CD4-positive, alpha-beta T cell (primary cell): ENCODE results near the gene OPALIN. TPM values are rescaled to one million over a fixed set of nuclear protein-coding genes. Genes with fewer than 3 reads are reported as not detected.

Source experiments
- ATAC-seq: fragments of 200-7000 bp; cut with Tn5 transposase; one replicate; pipeline ENCODE4 v1.10.0; 2022; ENCODE audit warnings: mild to moderate bottlenecking; ENCODE audit not compliant: poor library complexity
- CTCF ChIA-PET: fragments of 350-600 bp; sonication (Branson Sonifier 250); formaldehyde crosslinking; loops from one replicate; lab custom pipeline; 2021; ENCODE audit warnings: antibody characterized with exemption, inconsistent platforms; lab: Charles Lee
- POLR2A ChIA-PET: fragments of 350-600 bp; sonication (Branson Sonifier 250); formaldehyde crosslinking; loops from one replicate; lab custom pipeline; 2021; ENCODE audit warnings: antibody characterized with exemption, inconsistent platforms; lab: Charles Lee
- DNase-seq, 14 experiments: peaks; one replicate each; pipeline ENCODE4 v3.0.0-alpha.2; 2013 to 2020; ENCODE audit warnings: mixed read lengths in 2 of 14
- H3K27ac ChIP-seq, 2 donors: one replicate each; pipeline versions ENCODE4 v1.5.1 to v1.7.0; 2013; ENCODE audit warnings: low read length in 2 of 2, low read depth in 1 of 2, mild to moderate bottlenecking in 1 of 2
- H3K27me3 ChIP-seq, 2 experiments: 1 replicate in 1 of 2; 2 replicates in 1 of 2; pipeline versions ENCODE4 v1.6.1 to v1.7.0; 2013; ENCODE audit warnings: low read length in 2 of 2, control low read depth in 1 of 2, mild to moderate bottlenecking in 1 of 2, moderate library complexity in 1 of 2; ENCODE audit not compliant: insufficient read depth in 2 of 2, control insufficient read depth in 1 of 2
- H3K36me3 ChIP-seq: one replicate; pipeline ENCODE4 v1.6.1; 2013; ENCODE audit warnings: low read length, control low read depth; ENCODE audit not compliant: insufficient read depth
- H3K4me1 ChIP-seq: one replicate; pipeline ENCODE4 v1.6.1; 2013; ENCODE audit warnings: low read length, control low read depth; ENCODE audit not compliant: insufficient read depth
- H3K4me3 ChIP-seq: one replicate; pipeline ENCODE4 v1.5.1; 2013; ENCODE audit warnings: mild to moderate bottlenecking, low read length, moderate library complexity
- H3K9me3 ChIP-seq, 2 experiments: 1 replicate in 1 of 2; 2 replicates in 1 of 2; pipeline versions ENCODE4 v1.6.1 to v1.7.0; 2013; ENCODE audit warnings: low read length in 2 of 2, mild to moderate bottlenecking in 2 of 2, control low read depth in 1 of 2, moderate library complexity in 1 of 2; ENCODE audit not compliant: control insufficient read depth in 1 of 2, insufficient read depth in 1 of 2
- H3K27ac Mint-ChIP-seq: one replicate; pipeline ENCODE4 v1.8.0; 2020; ENCODE audit warnings: mixed read lengths
- H3K27me3 Mint-ChIP-seq: one replicate; pipeline ENCODE4 v1.8.0; 2021; ENCODE audit warnings: mixed read lengths
- H3K36me3 Mint-ChIP-seq: one replicate; pipeline ENCODE4 v1.8.0; 2021; ENCODE audit warnings: low read depth, mixed read lengths
- H3K4me1 Mint-ChIP-seq: one replicate; pipeline ENCODE4 v1.8.0; 2021; ENCODE audit warnings: low read depth, mixed read lengths
- H3K4me3 Mint-ChIP-seq: one replicate; pipeline ENCODE4 v1.8.0; 2020; ENCODE audit warnings: mild to moderate bottlenecking, mixed read lengths
- H3K9me3 Mint-ChIP-seq: one replicate; pipeline ENCODE4 v1.8.0; 2020; ENCODE audit warnings: mixed read lengths
- CTCF ChIP-seq: fragments of 200-600 bp; IDR thresholded peaks from one replicate; pipeline ENCODE4 v1.8.0; 2022; ENCODE audit warnings: antibody characterized with exemption, mild to moderate bottlenecking
- intact Hi-C, 2 experiments: fragments of 100-400 bp; cut with DNase I in 1 of 2; cut with micrococcal nuclease in 1 of 2; formaldehyde crosslinking; loops; one replicate each; pipeline versions ENCODE4 v1.15.1 to v1.9.0; 2023 to 2025; cut with DNase I, micrococcal nuclease
- total RNA-seq, 174 experiments: library from RNA in 2 of 174; stranded (reverse) in 2 of 174; gene quantifications; one replicate each; pipeline ENCODE4 v1.2.3 and lab custom pipeline; 2021 to 2026

Gene OPALIN
- total RNA-seq, 2 experiments from 2014 or later, result not detected

GRCh38 chr10:96319754-96320474, 38.9 kb downstream of the OPALIN start:
- peaks cover 0 to 5% of the 10 kb centered on the region in 2 experiments for H3K27me3 ChIP-seq
- CTCF ChIA-PET, result interaction anchor here (0.8 kb wide), 1 partner anchor 51 kb away, joined by 3 read pairs; no protein-coding TSS in a partner anchor
- H3K27ac Mint-ChIP-seq, result no peak overlapping the region
- no peaks in the 10 kb centered on the region for H3K36me3 Mint-ChIP-seq
- TF ChIP-seq CTCF, result no peak
- POLR2A ChIA-PET, result interaction anchor here (0.6 kb wide), 1 partner anchor 21 kb away, joined by 3 read pairs; no protein-coding TSS in a partner anchor
- intact Hi-C loops, result no loop called here
- no peak overlapping the region for H3K4me3 ChIP-seq
- DNase-seq (no peak), ATAC-seq (no peak)
- H3K4me1 Mint-ChIP-seq, result no peaks in the 10 kb centered on the region
- H3K27me3 Mint-ChIP-seq, result peaks cover 36% of the 10 kb centered on the region
- H3K9me3 ChIP-seq, result no peaks in the 10 kb centered on the region
- no peaks in the 10 kb centered on the region for H3K36me3 ChIP-seq
- no peaks in the 10 kb centered on the region for H3K9me3 Mint-ChIP-seq
- H3K4me1 ChIP-seq, result no peaks in the 10 kb centered on the region
- H3K4me3 Mint-ChIP-seq, result no peak overlapping the region
- no peak overlapping the region for H3K27ac ChIP-seq

GRCh38 chr10:96317067-96317833, 41.6 kb downstream of the OPALIN start:
- CTCF ChIA-PET, result no interaction called here
- intact Hi-C loops, result loop anchor here in 1 of 2 experiments (1.0 kb wide), 1 partner anchor 300 kb away; no protein-coding TSS in a partner anchor
- Histone ChIP-seq H3K4me1 (no peaks in the 10 kb centered on the region), H3K36me3 (no peaks in the 10 kb centered on the region), H3K27me3 (peaks cover 0 to 5% of the 10 kb centered on the region in 2 experiments), H3K9me3 (no peaks in the 10 kb centered on the region), H3K4me3 (no peak overlapping the region), H3K27ac (no peak overlapping the region)
- Mint-ChIP-seq H3K27me3 (peaks cover 43% of the 10 kb centered on the region), H3K36me3 (no peaks in the 10 kb centered on the region), H3K4me3 (no peak overlapping the region), H3K27ac (no peak overlapping the region), H3K9me3 (no peaks in the 10 kb centered on the region), H3K4me1 (no peaks in the 10 kb centered on the region)
- POLR2A ChIA-PET, result interaction anchor here (1.3 kb wide), 1 partner anchor 623 kb away, joined by 3 read pairs; the partner anchor contains the start of gene TCTN3
- ATAC-seq (no peak), DNase-seq (no peak)
- no peak for TF ChIP-seq CTCF

- intact Hi-C loops, result no loop called here
- H3K4me3 ChIP-seq, result no peak overlapping the region
- ATAC-seq (no peak), DNase-seq (no peak)
- no peak overlapping the region for H3K27ac ChIP-seq
- Mint-ChIP-seq H3K36me3 (no peaks in the 10 kb centered on the region), H3K4me1 (no peaks in the 10 kb centered on the region), H3K4me3 (no peak overlapping the region), H3K27ac (no peak overlapping the region), H3K9me3 (no peaks in the 10 kb centered on the region), H3K27me3 (peaks cover 21% of the 10 kb centered on the region)
- H3K27me3 ChIP-seq, result no peaks in the 10 kb centered on the region
- POLR2A ChIA-PET, result no interaction called here
- CTCF ChIA-PET, result no interaction called here
- no peak for TF ChIP-seq CTCF
- no peaks in the 10 kb centered on the region for H3K4me1 ChIP-seq
- no peaks in the 10 kb centered on the region for H3K9me3 ChIP-seq
- H3K36me3 ChIP-seq, result no peaks in the 10 kb centered on the region
Observed at GRCh38 chr10:96313344-96313743, 45.5 kb downstream of the OPALIN start.
